Ishikawa (cell line): ENCODE results near the gene SACM1L.

Experiments used
- CEBPB ChIP-seq: IDR thresholded peaks from 2 replicates; pipeline ENCODE4 v1.6.1; 2012
- CREB1 ChIP-seq: IDR thresholded peaks from 2 replicates; pipeline ENCODE4 v1.6.1; 2012; ENCODE audit warnings: low read depth
- EGR1 ChIP-seq: IDR thresholded peaks from 2 replicates; pipeline ENCODE4 v1.6.1; 2012
- EP300 ChIP-seq: IDR thresholded peaks from 2 replicates; pipeline ENCODE4 v1.6.1; 2012; ENCODE audit warnings: borderline replicate concordance
- FOXM1 ChIP-seq: IDR thresholded peaks from 2 replicates; pipeline ENCODE4 v1.6.1; 2012; ENCODE audit warnings: low read depth, borderline replicate concordance
- MAX ChIP-seq: IDR thresholded peaks from 2 replicates; pipeline ENCODE4 v1.6.1; 2012
- NFIC ChIP-seq: IDR thresholded peaks from 2 replicates; pipeline ENCODE4 v1.6.1; 2012
- RAD21 ChIP-seq: IDR thresholded peaks from 2 replicates; pipeline ENCODE4 v1.6.1; 2012; ENCODE audit warnings: low read depth
- REST ChIP-seq: IDR thresholded peaks from 2 replicates; pipeline ENCODE4 v1.6.1; 2012; ENCODE audit warnings: low read depth, mild to moderate bottlenecking
- TAF1 ChIP-seq: IDR thresholded peaks from 2 replicates; pipeline ENCODE4 v1.6.1; 2012; ENCODE audit warnings: low read depth, mild to moderate bottlenecking
- TCF12 ChIP-seq: IDR thresholded peaks from 2 replicates; pipeline ENCODE4 v1.6.1; 2012; ENCODE audit warnings: low read depth
- TEAD4 ChIP-seq: IDR thresholded peaks from 2 replicates; pipeline ENCODE4 v1.6.1; 2012
- USF1 ChIP-seq: IDR thresholded peaks from 2 replicates; pipeline ENCODE4 v1.6.1; 2012
- YY1 ChIP-seq: IDR thresholded peaks from 2 replicates; pipeline ENCODE4 v1.6.1; 2012; ENCODE audit warnings: low read depth
- ZBTB7A ChIP-seq: IDR thresholded peaks from 2 replicates; pipeline ENCODE4 v1.6.1; 2012; ENCODE audit warnings: low read depth

SACM1L gene

GRCh38 chr3:45677033-45677446 lies 12.2 kb upstream of the SACM1L start:
- no peak for TF ChIP-seq TAF1
- TF ChIP-seq TCF12, result no peak
- TF ChIP-seq CEBPB, result peak; percentile 83
- TF ChIP-seq CREB1, result no peak
- TF ChIP-seq EGR1, result no peak
- TF ChIP-seq TEAD4, result no peak
- TF ChIP-seq RAD21, result no peak
- TF ChIP-seq EP300, result no peak
- no peak; the same call in 1 of the 2 replicates for TF ChIP-seq MAX
- no peak for TF ChIP-seq ZBTB7A
- no peak for TF ChIP-seq REST
- TF ChIP-seq YY1, result no peak
- TF ChIP-seq USF1, result peak; percentile 64
- no peak for TF ChIP-seq FOXM1
- no peak for TF ChIP-seq NFIC

GRCh38 chr3:45677841-45678240 lies 11.4 kb upstream of the SACM1L start:
- TF ChIP-seq YY1, result no peak
- no peak for TF ChIP-seq USF1
- no peak for TF ChIP-seq TCF12
- no peak for TF ChIP-seq EGR1
- no peak for TF ChIP-seq TAF1
- TF ChIP-seq ZBTB7A, result no peak

- TF ChIP-seq TAF1, result no peak
- no peak for TF ChIP-seq EGR1
- no peak for TF ChIP-seq NFIC
- TF ChIP-seq FOXM1, result no peak
- no peak for TF ChIP-seq CREB1
- no peak for TF ChIP-seq YY1
- TF ChIP-seq RAD21, result no peak
- TF ChIP-seq REST, result no peak
- no peak for TF ChIP-seq USF1
- no peak for TF ChIP-seq TEAD4
- no peak for TF ChIP-seq TCF12
These were observed 9.4 kb upstream of the SACM1L start for GRCh38 chr3:45679805-45680204.

- TF ChIP-seq EGR1 (no peak), TEAD4 (no peak)
These were observed 8.0 kb upstream of the SACM1L start for GRCh38 chr3:45681221-45681620.

GRCh38 chr3:45681846-45682245 lies 7.3 kb upstream of the SACM1L start:
- TF ChIP-seq REST (no peak), YY1 (no peak), TAF1 (no peak), CEBPB (no peak), TCF12 (no peak), FOXM1 (no peak), USF1 (no peak), CREB1 (no peak), RAD21 (no peak), MAX (no peak), ZBTB7A (no peak), TEAD4 (no peak), NFIC (no peak), EGR1 (no peak), EP300 (no peak)
